ENCODE data around the gene TMEM61. TPM values are rescaled to one million over a fixed set of nuclear protein-coding genes. Genes with fewer than 3 reads are reported as not detected.

The TMEM61 gene
- total RNA-seq, 1 experiment from 2014 or later: 5.0 TPM

GRCh38 chr1:54995835-54996234 is 15.4 kb downstream of the TMEM61 start:
- Histone ChIP-seq H4K20me1 (ENCODE audit: insufficient read depth) (no peaks in the 10 kb centered on the region), H3F3A (ENCODE audit: insufficient read depth, low read depth) (no peaks in the 10 kb centered on the region), H3K27ac (no peak overlapping the region), H3K9me3 (ENCODE audit: insufficient read depth, low read depth) (no peaks in the 10 kb centered on the region), H2AFZ (no peak overlapping the region), H3K4me3 (no peak overlapping the region), H3K9me2 (ENCODE audit: insufficient read depth) (no peaks in the 10 kb centered on the region), H3K4me2 (peak overlapping the region; percentile 72), H3K79me2 (ENCODE audit: low read depth) (no peaks in the 10 kb centered on the region), H3K36me3 (ENCODE audit: low read depth) (no peaks in the 10 kb centered on the region), H3K4me1 (replicated peaks; ENCODE audit: insufficient read depth) (0 out of 2 replicates have a peak, but pooled peaks cover 4% of the 10 kb centered on the region), H3K27me3 (ENCODE audit: insufficient read depth, low read depth) (no peaks in the 10 kb centered on the region)
- intact Hi-C loops (cut with micrococcal nuclease; ENCODE audit: unreplicated experiment): loop anchor here (1.0 to 2.0 kb wide), 4 partner anchors 27 to 324 kb away; no protein-coding TSS in a partner anchor
- ChIA-PET CTCF (interaction anchor here (0.6 to 1.4 kb wide), 6 partner anchors 12 to 119 kb away, joined by 3 to 13 read pairs (median 4); no protein-coding TSS in a partner anchor), POLR2A (ENCODE audit: unreplicated experiment) (no interaction called here)
- TF ChIP-seq CTCF (conservative IDR thresholded peaks at IDR 0.05) (no peak), EZH2 (IDR thresholded peaks at IDR 0.05; ENCODE audit: low read depth) (no peak)
- BruUV-seq (replicated peaks): no TSS peak
- DNase-seq: no peak

- Histone ChIP-seq H3K27ac (no peak overlapping the region), H3K27me3 (ENCODE audit: insufficient read depth, low read depth) (no peaks in the 10 kb centered on the region), H3K36me3 (ENCODE audit: low read depth) (no peaks in the 10 kb centered on the region), H3K79me2 (ENCODE audit: low read depth) (no peaks in the 10 kb centered on the region), H3K9me2 (ENCODE audit: insufficient read depth) (no peaks in the 10 kb centered on the region), H3K4me2 (peak overlapping the region; percentile 72), H3K9me3 (ENCODE audit: insufficient read depth, low read depth) (no peaks in the 10 kb centered on the region), H4K20me1 (ENCODE audit: insufficient read depth) (no peaks in the 10 kb centered on the region), H2AFZ (no peak overlapping the region), H3K4me1 (replicated peaks; ENCODE audit: insufficient read depth) (0 out of 2 replicates have a peak, but pooled peaks cover 4% of the 10 kb centered on the region), H3F3A (ENCODE audit: insufficient read depth, low read depth) (no peaks in the 10 kb centered on the region), H3K4me3 (peak overlapping the region; percentile 41; the same call in 1 of the 2 replicates)
- POLR2A ChIA-PET (ENCODE audit: unreplicated experiment): no interaction called here
- BruUV-seq (replicated peaks): no TSS peak
- no peak for TF ChIP-seq EZH2 (IDR thresholded peaks at IDR 0.05; ENCODE audit: low read depth)
- TF ChIP-seq CTCF (conservative IDR thresholded peaks at IDR 0.05): peak; percentile 95
- intact Hi-C loops (cut with micrococcal nuclease; ENCODE audit: unreplicated experiment): loop anchor here (1.0 to 2.0 kb wide), 4 partner anchors 26 to 324 kb away; no protein-coding TSS in a partner anchor
- CTCF ChIA-PET: interaction anchor here (0.5 to 1.4 kb wide), 12 partner anchors 11 to 1289 kb away, joined by 3 to 16 read pairs (median 4); no protein-coding TSS in a partner anchor
- peak; percentile 39 to 81 for DNase-seq
Observed at GRCh38 chr1:54996359-54996868, 16.0 kb downstream of the TMEM61 start.

GRCh38 chr1:54996869-54997710 is 16.7 kb downstream of the TMEM61 start:
- no peak for TF ChIP-seq EZH2 (IDR thresholded peaks at IDR 0.05; ENCODE audit: low read depth)
- no peak for TF ChIP-seq CTCF (conservative IDR thresholded peaks at IDR 0.05)
- ChIA-PET POLR2A (ENCODE audit: unreplicated experiment) (no interaction called here), CTCF (interaction anchor here (0.5 to 1.4 kb wide), 10 partner anchors 11 to 1289 kb away, joined by 3 to 16 read pairs (median 4); no protein-coding TSS in a partner anchor)
- no peak overlapping the region for H3K27ac ChIP-seq
- H3K4me2 ChIP-seq: peak overlapping the region; percentile 72
- H3K9me3 ChIP-seq (ENCODE audit: insufficient read depth, low read depth): no peaks in the 10 kb centered on the region
- H3K4me1 ChIP-seq (replicated peaks; ENCODE audit: insufficient read depth): 0 out of 2 replicates have a peak, but pooled peaks cover 4% of the 10 kb centered on the region
- no peaks in the 10 kb centered on the region for H3K9me2 ChIP-seq (ENCODE audit: insufficient read depth)
- BruUV-seq (replicated peaks): no TSS peak
- no peak for DNase-seq
- no peaks in the 10 kb centered on the region for H4K20me1 ChIP-seq (ENCODE audit: insufficient read depth)
- intact Hi-C loops (cut with micrococcal nuclease; ENCODE audit: unreplicated experiment): loop anchor here (1.0 to 2.0 kb wide), 4 partner anchors 26 to 325 kb away; no protein-coding TSS in a partner anchor
- H3K79me2 ChIP-seq (ENCODE audit: low read depth): no peaks in the 10 kb centered on the region
- H3K4me3 ChIP-seq: peak overlapping the region; percentile 41; the same call in 1 of the 2 replicates
- H3K27me3 ChIP-seq (ENCODE audit: insufficient read depth, low read depth): no peaks in the 10 kb centered on the region
- no peaks in the 10 kb centered on the region for H3K36me3 ChIP-seq (ENCODE audit: low read depth)
- no peaks in the 10 kb centered on the region for H3F3A ChIP-seq (ENCODE audit: insufficient read depth, low read depth)
- no peak overlapping the region for H2AFZ ChIP-seq
